Coronary artery (tissue), 2 donors: Measurements from ENCODE around the gene LRRC4C.

Experiments used
- DNase-seq: peaks from one replicate; pipeline ENCODE4 v3.0.0-alpha.2; 2017; ENCODE audit warnings: low spot score
- H3K27ac ChIP-seq, 2 donors: fragments of 200-600 bp; sonication (generic); one replicate each; pipeline ENCODE4 v1.5.1; 2016 to 2019
- H3K4me3 ChIP-seq: fragments of 200-600 bp; sonication (generic); 2 replicates; pipeline ENCODE4 v1.5.1; 2016; ENCODE audit warnings: mild to moderate bottlenecking, moderate library complexity
- TF ChIP-seq, protein P1 (sequence below): fragments of 200-600 bp; sonication (generic); IDR thresholded peaks from one replicate; pipeline ENCODE4 v1.5.1; 2019; ENCODE audit warnings: antibody characterized with exemption

Gene LRRC4C

DNA sequence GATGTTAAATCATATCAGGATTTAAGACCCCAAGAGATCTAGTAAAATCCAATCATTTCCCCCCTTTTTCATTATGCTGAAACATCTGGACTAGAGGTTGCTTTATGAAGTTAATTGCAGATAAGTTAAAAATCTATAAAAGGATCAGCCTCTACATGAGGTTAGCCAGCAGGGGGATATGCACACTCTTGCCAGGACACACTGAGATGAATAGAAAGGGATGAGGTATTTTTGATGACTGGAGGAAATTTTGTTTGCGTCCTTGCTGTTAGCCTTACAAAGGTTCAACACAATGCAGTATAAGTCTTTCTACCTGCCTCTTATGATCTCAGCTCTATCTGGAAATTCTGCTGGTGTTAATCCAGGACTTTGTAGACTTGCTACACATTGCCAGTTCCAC is 1034.3 kb downstream of the LRRC4C start:
- Histone ChIP-seq H3K4me3 (no peak overlapping the region), H3K27ac (no peak overlapping the region)
- TF ChIP-seq, protein P1, sequence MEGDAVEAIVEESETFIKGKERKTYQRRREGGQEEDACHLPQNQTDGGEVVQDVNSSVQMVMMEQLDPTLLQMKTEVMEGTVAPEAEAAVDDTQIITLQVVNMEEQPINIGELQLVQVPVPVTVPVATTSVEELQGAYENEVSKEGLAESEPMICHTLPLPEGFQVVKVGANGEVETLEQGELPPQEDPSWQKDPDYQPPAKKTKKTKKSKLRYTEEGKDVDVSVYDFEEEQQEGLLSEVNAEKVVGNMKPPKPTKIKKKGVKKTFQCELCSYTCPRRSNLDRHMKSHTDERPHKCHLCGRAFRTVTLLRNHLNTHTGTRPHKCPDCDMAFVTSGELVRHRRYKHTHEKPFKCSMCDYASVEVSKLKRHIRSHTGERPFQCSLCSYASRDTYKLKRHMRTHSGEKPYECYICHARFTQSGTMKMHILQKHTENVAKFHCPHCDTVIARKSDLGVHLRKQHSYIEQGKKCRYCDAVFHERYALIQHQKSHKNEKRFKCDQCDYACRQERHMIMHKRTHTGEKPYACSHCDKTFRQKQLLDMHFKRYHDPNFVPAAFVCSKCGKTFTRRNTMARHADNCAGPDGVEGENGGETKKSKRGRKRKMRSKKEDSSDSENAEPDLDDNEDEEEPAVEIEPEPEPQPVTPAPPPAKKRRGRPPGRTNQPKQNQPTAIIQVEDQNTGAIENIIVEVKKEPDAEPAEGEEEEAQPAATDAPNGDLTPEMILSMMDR, result no peak
- no peak for DNase-seq

- TF ChIP-seq, protein P1, result no peak
- H3K27ac ChIP-seq, result no peak overlapping the region
- H3K4me3 ChIP-seq, result no peak overlapping the region
- DNase-seq, result no peak
Measured at GRCh38 chr11:40421208-40421981, 1038.1 kb downstream of the LRRC4C start.

GRCh38 chr11:40417627-40418026 is 1041.8 kb downstream of the LRRC4C start:
- no peak overlapping the region for H3K27ac ChIP-seq
- TF ChIP-seq, protein P1, result no peak
- no peak for DNase-seq

DNA sequence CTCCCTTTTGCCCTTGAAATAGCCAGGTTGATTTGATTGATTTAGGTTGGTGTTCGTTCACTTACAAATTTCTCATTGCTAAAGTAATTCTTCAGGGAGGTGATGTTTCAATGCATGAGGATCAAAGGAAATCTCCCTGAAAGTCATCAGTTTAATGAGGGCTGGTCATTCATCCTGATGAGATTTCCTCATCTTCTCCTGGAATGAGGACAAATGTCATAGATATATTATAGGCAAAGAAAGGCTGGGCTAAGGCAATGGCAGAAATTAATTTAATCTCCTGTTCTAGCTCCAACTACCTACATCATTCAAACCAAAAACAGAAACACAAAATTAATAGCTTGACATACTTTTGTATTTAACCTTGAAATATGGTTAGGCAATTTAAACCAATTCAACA is 1052.1 kb downstream of the LRRC4C start:
- no peak for DNase-seq
- no peak overlapping the region for H3K4me3 ChIP-seq
- TF ChIP-seq, protein P1, result no peak
- no peak overlapping the region for H3K27ac ChIP-seq

More at GRCh38 chr11:40417627-40418026, 1041.8 kb downstream of the LRRC4C start:
- no peak overlapping the region for H3K4me3 ChIP-seq

- Histone ChIP-seq H3K27ac (no peak overlapping the region), H3K4me3 (no peak overlapping the region)
- DNase-seq, result no peak
- TF ChIP-seq, protein P1, result no peak
Measured at GRCh38 chr11:40405614-40406013, 1053.8 kb downstream of the LRRC4C start.

- TF ChIP-seq, protein P1, result no peak
- Histone ChIP-seq H3K4me3 (no peak overlapping the region), H3K27ac (no peak overlapping the region)
- DNase-seq, result no peak
Measured at GRCh38 chr11:40403321-40403720, 1056.1 kb downstream of the LRRC4C start.

GRCh38 chr11:40401132-40401853 is 1058.2 kb downstream of the LRRC4C start:
- Histone ChIP-seq H3K27ac (no peak overlapping the region), H3K4me3 (no peak overlapping the region)
- DNase-seq, result no peak
- TF ChIP-seq, protein P1, result no peak
